Measurements from ENCODE around the gene CRYGC. TPM values are rescaled to one million over a fixed set of nuclear protein-coding genes. Genes with fewer than 3 reads are reported as not detected.
"Not testable (repeated sequence)": the region's sequence is repeated elsewhere in the genome, so short reads cannot be mapped to it uniquely, and the experiment has no call there.

CRYGC gene
- total RNA-seq, 2 experiments from 2014 or later = not detected

DNA sequence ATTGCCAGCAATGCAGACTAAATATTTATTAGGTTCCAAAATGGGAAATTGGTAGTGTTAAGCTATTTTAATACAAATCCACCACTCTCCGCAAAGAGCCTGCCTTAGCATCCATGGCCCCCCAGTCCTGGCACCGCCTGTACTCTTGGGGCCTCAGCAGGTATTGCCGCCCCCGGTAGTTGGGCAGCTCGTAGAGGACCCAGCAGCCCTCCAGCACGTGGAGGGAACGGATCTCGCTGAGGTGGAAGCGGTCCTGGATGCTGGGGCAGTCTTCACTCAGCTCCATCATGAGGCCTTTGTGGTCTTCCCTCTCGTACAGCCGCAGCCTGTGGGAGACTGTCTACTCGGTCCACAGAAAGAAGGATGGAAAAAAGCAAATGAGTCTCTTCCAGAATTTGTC lies 1.5 kb downstream of the CRYGC start:
- H3K36me3 ChIP-seq (ENCODE audit: insufficient read depth, low read length) = no peaks in the 10 kb centered on the region
- ChIA-PET POLR2A (no interaction called here), CTCF (no interaction called here)
- Mint-ChIP-seq H3K9me3 (peaks cover 2% of the 10 kb centered on the region), H3K27ac (no peak overlapping the region), H3K36me3 (ENCODE audit: low read depth) (no peaks in the 10 kb centered on the region), H3K4me3 (no peak overlapping the region), H3K4me1 (ENCODE audit: low read depth) (peaks cover 12% of the 10 kb centered on the region), H3K27me3 (peaks cover 31% of the 10 kb centered on the region)
- TF ChIP-seq, protein P1, sequence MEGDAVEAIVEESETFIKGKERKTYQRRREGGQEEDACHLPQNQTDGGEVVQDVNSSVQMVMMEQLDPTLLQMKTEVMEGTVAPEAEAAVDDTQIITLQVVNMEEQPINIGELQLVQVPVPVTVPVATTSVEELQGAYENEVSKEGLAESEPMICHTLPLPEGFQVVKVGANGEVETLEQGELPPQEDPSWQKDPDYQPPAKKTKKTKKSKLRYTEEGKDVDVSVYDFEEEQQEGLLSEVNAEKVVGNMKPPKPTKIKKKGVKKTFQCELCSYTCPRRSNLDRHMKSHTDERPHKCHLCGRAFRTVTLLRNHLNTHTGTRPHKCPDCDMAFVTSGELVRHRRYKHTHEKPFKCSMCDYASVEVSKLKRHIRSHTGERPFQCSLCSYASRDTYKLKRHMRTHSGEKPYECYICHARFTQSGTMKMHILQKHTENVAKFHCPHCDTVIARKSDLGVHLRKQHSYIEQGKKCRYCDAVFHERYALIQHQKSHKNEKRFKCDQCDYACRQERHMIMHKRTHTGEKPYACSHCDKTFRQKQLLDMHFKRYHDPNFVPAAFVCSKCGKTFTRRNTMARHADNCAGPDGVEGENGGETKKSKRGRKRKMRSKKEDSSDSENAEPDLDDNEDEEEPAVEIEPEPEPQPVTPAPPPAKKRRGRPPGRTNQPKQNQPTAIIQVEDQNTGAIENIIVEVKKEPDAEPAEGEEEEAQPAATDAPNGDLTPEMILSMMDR (IDR thresholded peaks at IDR 0.05) = no peak
- H3K4me3 ChIP-seq (ENCODE audit: low read length) = no peak overlapping the region
- peaks cover 2% of the 10 kb centered on the region for H3K4me1 ChIP-seq (ENCODE audit: insufficient read depth, low read length)
- no peak overlapping the region for H3K27ac ChIP-seq (ENCODE audit: low read depth in 1 of 2, low read length in 2 of 2)
- ATAC-seq (ENCODE audit: poor library complexity) (no peak), DNase-seq (no peak)
- H3K9me3 ChIP-seq (ENCODE audit: control insufficient read depth in 1 of 2, insufficient read depth in 1 of 2, low read length in 2 of 2) = peaks cover 0 to 3% of the 10 kb centered on the region in 2 experiments
- peaks cover 0 to 14% of the 10 kb centered on the region in 2 experiments for H3K27me3 ChIP-seq (ENCODE audit: control insufficient read depth in 1 of 2, insufficient read depth in 2 of 2, low read length in 2 of 2)
- intact Hi-C loops (cut with DNase I, micrococcal nuclease) = no loop called here

DNA sequence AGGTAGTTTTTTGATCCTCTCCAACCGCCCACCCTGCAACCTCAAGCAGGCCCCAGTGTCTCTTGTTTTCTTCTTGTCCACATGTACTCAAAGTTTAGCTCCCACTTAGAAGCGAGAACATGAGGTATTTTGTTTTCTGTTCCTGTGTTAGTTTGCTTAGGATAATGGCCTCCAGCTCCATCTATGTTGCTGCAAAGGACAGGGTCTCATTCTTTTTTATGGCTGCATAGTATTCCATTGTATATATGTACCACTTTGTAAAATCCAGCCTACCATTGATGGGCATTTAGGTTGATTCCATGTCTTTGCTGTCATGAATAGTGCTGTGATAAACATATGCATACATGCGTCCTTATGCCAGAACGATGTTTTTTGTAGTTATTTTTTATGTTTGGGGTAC lies 2.5 kb downstream of the CRYGC start:
- H3K27ac Mint-ChIP-seq = no peak overlapping the region
- H3K4me3 Mint-ChIP-seq = no peak overlapping the region
- Histone ChIP-seq H3K36me3 (ENCODE audit: insufficient read depth, low read length) (no peaks in the 10 kb centered on the region), H3K9me3 (ENCODE audit: control insufficient read depth in 1 of 2, insufficient read depth in 1 of 2, low read length in 2 of 2) (peaks cover 0 to 3% of the 10 kb centered on the region in 2 experiments), H3K4me3 (ENCODE audit: low read length) (no peak overlapping the region), H3K27ac (ENCODE audit: low read depth in 1 of 2, low read length in 2 of 2) (no peak overlapping the region), H3K4me1 (ENCODE audit: insufficient read depth, low read length) (peaks cover 2% of the 10 kb centered on the region), H3K27me3 (ENCODE audit: control insufficient read depth in 1 of 2, insufficient read depth in 2 of 2, low read length in 2 of 2) (peaks cover 3 to 14% of the 10 kb centered on the region in 2 experiments)
- POLR2A ChIA-PET = no interaction called here
- peaks cover 2% of the 10 kb centered on the region for H3K9me3 Mint-ChIP-seq
- ATAC-seq (ENCODE audit: poor library complexity) (no peak), DNase-seq (no peak)
- peaks cover 31% of the 10 kb centered on the region for H3K27me3 Mint-ChIP-seq
- H3K4me1 Mint-ChIP-seq (ENCODE audit: low read depth) = peaks cover 12% of the 10 kb centered on the region
- intact Hi-C loops (cut with DNase I, micrococcal nuclease) = no loop called here
- TF ChIP-seq, protein P1 (IDR thresholded peaks at IDR 0.05) = no peak
- CTCF ChIA-PET = no interaction called here
- H3K36me3 Mint-ChIP-seq (ENCODE audit: low read depth) = no peaks in the 10 kb centered on the region

DNA sequence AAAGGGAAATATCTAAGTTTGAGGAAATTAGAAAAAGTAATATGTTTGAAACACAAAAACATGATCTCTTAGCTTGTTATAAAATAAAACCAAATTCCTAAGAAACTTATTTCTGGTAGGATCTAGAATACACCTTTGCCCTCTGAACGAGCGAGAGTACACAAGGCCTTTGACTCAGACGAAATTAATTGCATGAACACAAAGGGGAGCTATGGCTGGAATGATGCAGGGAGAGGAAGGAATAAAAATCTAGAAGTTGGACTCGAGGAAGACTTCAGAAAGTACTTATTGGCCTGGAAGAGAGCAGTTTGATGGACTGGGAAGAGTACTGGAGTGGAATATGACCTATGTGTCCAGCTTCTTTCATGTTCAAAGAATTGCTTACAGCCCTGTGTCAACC lies 4.4 kb downstream of the CRYGC start:
- no peak overlapping the region for H3K27ac ChIP-seq (ENCODE audit: low read depth in 1 of 2, low read length in 2 of 2)
- no peaks in the 10 kb centered on the region for H3K36me3 ChIP-seq (ENCODE audit: insufficient read depth, low read length)
- no peak overlapping the region for H3K4me3 ChIP-seq (ENCODE audit: low read length)
- intact Hi-C loops (cut with DNase I, micrococcal nuclease) = no loop called here
- Mint-ChIP-seq H3K27me3 (peaks cover 38% of the 10 kb centered on the region), H3K4me3 (no peak overlapping the region), H3K27ac (no peak overlapping the region), H3K36me3 (ENCODE audit: low read depth) (no peaks in the 10 kb centered on the region), H3K4me1 (ENCODE audit: low read depth) (peaks cover 12% of the 10 kb centered on the region), H3K9me3 (peaks cover 2% of the 10 kb centered on the region)
- DNase-seq (no peak), ATAC-seq (ENCODE audit: poor library complexity) (no peak)
- peaks cover 0 to 3% of the 10 kb centered on the region in 2 experiments for H3K9me3 ChIP-seq (ENCODE audit: control insufficient read depth in 1 of 2, insufficient read depth in 1 of 2, low read length in 2 of 2)
- peaks cover 3 to 18% of the 10 kb centered on the region in 2 experiments for H3K27me3 ChIP-seq (ENCODE audit: control insufficient read depth in 1 of 2, insufficient read depth in 2 of 2, low read length in 2 of 2)
- TF ChIP-seq, protein P1 (IDR thresholded peaks at IDR 0.05) = no peak
- ChIA-PET CTCF (no interaction called here), POLR2A (no interaction called here)
- H3K4me1 ChIP-seq (ENCODE audit: insufficient read depth, low read length) = peaks cover 2% of the 10 kb centered on the region

DNA sequence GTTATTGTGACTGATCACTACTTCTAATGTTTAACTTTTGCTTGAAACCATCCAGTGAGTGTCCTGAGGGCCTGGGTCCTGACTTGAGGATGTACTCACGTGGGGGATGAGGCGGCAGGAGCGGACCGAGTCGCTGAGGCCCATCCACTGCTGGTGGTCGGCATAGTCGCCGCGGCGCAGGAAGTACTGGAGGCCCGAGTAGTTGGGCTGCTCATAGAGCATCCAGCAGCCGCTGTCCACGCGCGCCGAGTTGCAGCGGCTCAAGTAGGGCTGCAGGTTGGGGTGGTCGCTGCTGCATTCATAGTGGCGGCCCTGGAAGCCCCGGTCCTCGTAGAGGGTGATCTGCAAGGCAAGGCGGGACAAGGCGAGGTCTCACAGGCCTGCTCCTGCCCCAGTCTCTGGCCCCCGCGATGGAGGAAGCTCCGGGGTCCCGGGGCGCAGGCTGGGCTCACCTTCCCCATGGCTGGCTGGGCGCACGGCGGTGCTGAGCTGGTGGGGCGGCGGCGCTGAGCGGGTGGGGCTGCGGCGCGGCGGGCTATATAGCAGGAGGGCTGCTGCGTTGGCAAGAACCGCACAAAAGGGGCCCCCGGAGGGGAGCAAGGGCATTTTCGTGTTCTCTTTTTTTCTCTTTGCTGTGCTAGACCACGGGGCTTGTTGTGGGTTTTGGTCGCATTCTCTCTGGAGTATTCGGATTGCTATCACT lies 5.5 kb downstream of the CRYGC start, which contains the start of gene CRYGD:
TSS of gene CRYGD (minus strand) at position 512 of the 703 bp plus-strand sequence. CDS start at position 461, 51 bp downstream.
- POLR2A ChIA-PET; CTCF ChIA-PET; intact Hi-C loops (cut with DNase I, micrococcal nuclease); H3K36me3 Mint-ChIP-seq (ENCODE audit: low read depth); H3K9me3 Mint-ChIP-seq; H3K9me3 ChIP-seq (ENCODE audit: control insufficient read depth in 1 of 2, insufficient read depth in 1 of 2, low read length in 2 of 2); H3K36me3 ChIP-seq (ENCODE audit: insufficient read depth, low read length); H3K4me3 ChIP-seq (ENCODE audit: low read length); H3K4me3 Mint-ChIP-seq; H3K27ac ChIP-seq (ENCODE audit: low read depth in 1 of 2, low read length in 2 of 2); ATAC-seq (ENCODE audit: poor library complexity); H3K27ac Mint-ChIP-seq; H3K4me1 ChIP-seq (ENCODE audit: insufficient read depth, low read length): not testable (repeated sequence)
- H3K27me3 ChIP-seq (ENCODE audit: control insufficient read depth in 1 of 2, insufficient read depth in 2 of 2, low read length in 2 of 2) = peaks cover 3 to 18% of the 10 kb centered on the region in 2 experiments
- DNase-seq = peak in 1 of 14 experiments; percentile 3
- Mint-ChIP-seq H3K4me1 (ENCODE audit: low read depth) (peaks cover 12% of the 10 kb centered on the region), H3K27me3 (peaks cover 38% of the 10 kb centered on the region)

Data from CD4-positive, alpha-beta T cell (primary cell).